GM10266 (cell line): ENCODE data around the gene CREBBP.

Experiments
- DNase-seq: peaks from one replicate; pipeline ENCODE4 v3.0.0; 2012; ENCODE audit errors: extremely low spot score
- TF ChIP-seq, protein P1 (sequence below): IDR thresholded peaks from 2 replicates; pipeline ENCODE4 v1.5.1; 2012; ENCODE audit warnings: mild to moderate bottlenecking, low read depth; ENCODE audit not compliant: control insufficient read depth, insufficient read depth; ENCODE audit errors: missing control alignments

CREBBP gene

GRCh38 chr16:3785413-3785812, 95.1 kb downstream of the CREBBP start:
- TF ChIP-seq, protein P1, sequence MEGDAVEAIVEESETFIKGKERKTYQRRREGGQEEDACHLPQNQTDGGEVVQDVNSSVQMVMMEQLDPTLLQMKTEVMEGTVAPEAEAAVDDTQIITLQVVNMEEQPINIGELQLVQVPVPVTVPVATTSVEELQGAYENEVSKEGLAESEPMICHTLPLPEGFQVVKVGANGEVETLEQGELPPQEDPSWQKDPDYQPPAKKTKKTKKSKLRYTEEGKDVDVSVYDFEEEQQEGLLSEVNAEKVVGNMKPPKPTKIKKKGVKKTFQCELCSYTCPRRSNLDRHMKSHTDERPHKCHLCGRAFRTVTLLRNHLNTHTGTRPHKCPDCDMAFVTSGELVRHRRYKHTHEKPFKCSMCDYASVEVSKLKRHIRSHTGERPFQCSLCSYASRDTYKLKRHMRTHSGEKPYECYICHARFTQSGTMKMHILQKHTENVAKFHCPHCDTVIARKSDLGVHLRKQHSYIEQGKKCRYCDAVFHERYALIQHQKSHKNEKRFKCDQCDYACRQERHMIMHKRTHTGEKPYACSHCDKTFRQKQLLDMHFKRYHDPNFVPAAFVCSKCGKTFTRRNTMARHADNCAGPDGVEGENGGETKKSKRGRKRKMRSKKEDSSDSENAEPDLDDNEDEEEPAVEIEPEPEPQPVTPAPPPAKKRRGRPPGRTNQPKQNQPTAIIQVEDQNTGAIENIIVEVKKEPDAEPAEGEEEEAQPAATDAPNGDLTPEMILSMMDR: no peak
- no peak for DNase-seq

GRCh38 chr16:3783516-3783915, 97.0 kb downstream of the CREBBP start:
- TF ChIP-seq, protein P1: no peak
- no peak for DNase-seq

- no peak for DNase-seq
- TF ChIP-seq, protein P1: no peak
Observed at GRCh38 chr16:3782566-3782965, 97.9 kb downstream of the CREBBP start.

GRCh38 chr16:3781421-3781820, 99.1 kb downstream of the CREBBP start:
- DNase-seq: no peak
- TF ChIP-seq, protein P1: no peak

GRCh38 chr16:3780570-3780969, 99.9 kb downstream of the CREBBP start:
- DNase-seq: no peak
- TF ChIP-seq, protein P1: no peak

GRCh38 chr16:3776316-3776715, 104.2 kb downstream of the CREBBP start:
- TF ChIP-seq, protein P1: no peak
- no peak for DNase-seq

GRCh38 chr16:3774819-3775218, 105.7 kb downstream of the CREBBP start:
- TF ChIP-seq, protein P1: no peak
- no peak for DNase-seq
